Lower leg skin (tissue), 4 donors: ENCODE measurements around the gene ALDOC. TPM values are rescaled to one million over a fixed set of nuclear protein-coding genes. Genes with fewer than 3 reads are reported as not detected.

Experiments
- DNase-seq, 2 donors: peaks; one replicate each; pipeline ENCODE4 v3.0.0-alpha.2; 2019; ENCODE audit warnings: low spot score in 2 of 2
- H3K4me3 ChIP-seq: fragments of 200-600 bp; sonication (generic); 2 replicates; pipeline ENCODE4 v1.5.1; 2017; ENCODE audit warnings: mild to moderate bottlenecking, low read depth; ENCODE audit not compliant: poor library complexity, severe bottlenecking
- POLR2A ChIP-seq, 2 donors: fragments of 450-650 bp; IDR thresholded peaks; one replicate each; pipeline ENCODE4 v1.6.1; 2016 to 2017; ENCODE audit warnings: antibody characterized with exemption in 2 of 2, mild to moderate bottlenecking in 1 of 2, moderate library complexity in 1 of 2
- WGBS, 2 donors: methylation state at CpG; one replicate each; pipeline ENCODE4 v1.1.5; 2018; 5-methylcytosine and 5-hydroxymethylcytosine counted together
- intact Hi-C: fragments of 100-400 bp; cut with DNase I; formaldehyde crosslinking; loops from one replicate; pipeline ENCODE4 v1.15.0; 2023; ENCODE audit warnings: low total_unique reads
- total RNA-seq, 4 donors: library from RNA; depleted of rRNA; stranded (reverse); fragments of >200 nt; gene quantifications; one replicate each; pipeline ENCODE4 v1.1.0, GENCODE V29; 2016
- TF ChIP-seq, protein P1 (sequence below), 3 donors: fragments of 450-650 bp; IDR thresholded peaks; one replicate each; pipeline ENCODE4 v1.5.1; 2016; ENCODE audit warnings: antibody characterized with exemption in 3 of 3, mild to moderate bottlenecking in 3 of 3, moderate library complexity in 2 of 3

The ALDOC gene
- total RNA-seq: 100 to 1,000 TPM; 109 to 186 (median 138) TPM

DNA sequence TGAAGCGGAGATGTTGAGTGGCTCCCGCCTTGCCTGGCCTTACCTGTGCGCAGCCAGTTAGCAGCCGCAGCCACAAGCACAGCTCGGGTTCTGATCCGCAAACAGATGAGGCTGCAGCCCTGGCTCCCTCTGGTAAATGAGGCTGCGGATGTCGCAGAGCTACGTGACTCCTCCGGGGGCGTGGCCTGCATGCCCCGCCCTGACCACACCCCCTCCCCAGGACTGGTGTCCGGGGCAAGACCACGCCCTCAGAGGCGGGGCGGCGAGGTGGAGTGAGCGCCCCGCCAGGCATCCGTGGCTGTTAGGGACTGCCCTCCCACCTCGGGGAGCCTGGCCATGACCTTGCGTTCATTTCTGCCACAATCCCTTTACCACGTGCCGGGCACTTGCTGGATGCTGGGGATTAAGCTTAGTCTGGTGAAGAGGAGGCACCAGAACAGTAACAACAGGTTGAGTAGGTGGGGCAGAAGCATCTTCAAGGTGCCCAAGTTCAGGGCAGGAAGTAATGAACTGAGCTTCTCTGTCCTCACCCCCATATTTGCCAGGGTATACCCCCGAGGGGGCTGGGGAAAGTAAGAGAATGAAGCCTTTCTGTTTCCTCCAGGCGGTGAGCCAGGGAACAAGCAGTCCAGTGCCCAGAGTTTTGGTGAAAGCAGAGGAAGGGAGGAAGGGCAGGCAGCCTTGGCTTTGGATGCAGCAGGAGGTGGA is at the start of gene ALDOC:
Gene ALDOC (minus strand): TSS at position 138 of the 708 bp plus-strand sequence. CDS start 1,363 bp downstream, outside the sequence.
- DNase-seq: peak; percentile 95 to 99
- TF ChIP-seq, protein P1, sequence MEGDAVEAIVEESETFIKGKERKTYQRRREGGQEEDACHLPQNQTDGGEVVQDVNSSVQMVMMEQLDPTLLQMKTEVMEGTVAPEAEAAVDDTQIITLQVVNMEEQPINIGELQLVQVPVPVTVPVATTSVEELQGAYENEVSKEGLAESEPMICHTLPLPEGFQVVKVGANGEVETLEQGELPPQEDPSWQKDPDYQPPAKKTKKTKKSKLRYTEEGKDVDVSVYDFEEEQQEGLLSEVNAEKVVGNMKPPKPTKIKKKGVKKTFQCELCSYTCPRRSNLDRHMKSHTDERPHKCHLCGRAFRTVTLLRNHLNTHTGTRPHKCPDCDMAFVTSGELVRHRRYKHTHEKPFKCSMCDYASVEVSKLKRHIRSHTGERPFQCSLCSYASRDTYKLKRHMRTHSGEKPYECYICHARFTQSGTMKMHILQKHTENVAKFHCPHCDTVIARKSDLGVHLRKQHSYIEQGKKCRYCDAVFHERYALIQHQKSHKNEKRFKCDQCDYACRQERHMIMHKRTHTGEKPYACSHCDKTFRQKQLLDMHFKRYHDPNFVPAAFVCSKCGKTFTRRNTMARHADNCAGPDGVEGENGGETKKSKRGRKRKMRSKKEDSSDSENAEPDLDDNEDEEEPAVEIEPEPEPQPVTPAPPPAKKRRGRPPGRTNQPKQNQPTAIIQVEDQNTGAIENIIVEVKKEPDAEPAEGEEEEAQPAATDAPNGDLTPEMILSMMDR (IDR thresholded peaks at IDR 0.05): no peak
- TF ChIP-seq POLR2A (IDR thresholded peaks at IDR 0.05): no peak
- H3K4me3 ChIP-seq: no peak within 1 kb of the TSS
- intact Hi-C loops: no loop called here
- 3 to 14% methylated on average over 17 to 25 of the region's 26 CpGs for WGBS, 2 donors

- no peak for DNase-seq
- 87 to 94% methylated on average over 2 of the region's 2 CpGs for WGBS, 2 donors
- H3K4me3 ChIP-seq: no peak overlapping the region
- intact Hi-C loops: no loop called here
- no peak for TF ChIP-seq POLR2A (IDR thresholded peaks at IDR 0.05)
- TF ChIP-seq, protein P1 (IDR thresholded peaks at IDR 0.05): no peak
These were observed 47.5 kb upstream of the ALDOC start for GRCh38 chr17:28624148-28624547.

GRCh38 chr17:28623696-28624095 is 47.0 kb upstream of the ALDOC start:
- DNase-seq: no peak
- H3K4me3 ChIP-seq: no peak overlapping the region
- TF ChIP-seq, protein P1 (IDR thresholded peaks at IDR 0.05): no peak
- no peak for TF ChIP-seq POLR2A (IDR thresholded peaks at IDR 0.05)
- intact Hi-C loops: no loop called here
- 82 to 87% methylated on average over 4 of the region's 4 CpGs for WGBS, 2 donors

GRCh38 chr17:28622186-28622585 is 45.5 kb upstream of the ALDOC start:
- intact Hi-C loops: no loop called here
- no peak overlapping the region for H3K4me3 ChIP-seq
- 95% methylated on average over 3 of the region's 3 CpGs for WGBS, 2 donors
- no peak for TF ChIP-seq POLR2A (IDR thresholded peaks at IDR 0.05)
- TF ChIP-seq, protein P1 (IDR thresholded peaks at IDR 0.05): no peak
- no peak for DNase-seq

DNA sequence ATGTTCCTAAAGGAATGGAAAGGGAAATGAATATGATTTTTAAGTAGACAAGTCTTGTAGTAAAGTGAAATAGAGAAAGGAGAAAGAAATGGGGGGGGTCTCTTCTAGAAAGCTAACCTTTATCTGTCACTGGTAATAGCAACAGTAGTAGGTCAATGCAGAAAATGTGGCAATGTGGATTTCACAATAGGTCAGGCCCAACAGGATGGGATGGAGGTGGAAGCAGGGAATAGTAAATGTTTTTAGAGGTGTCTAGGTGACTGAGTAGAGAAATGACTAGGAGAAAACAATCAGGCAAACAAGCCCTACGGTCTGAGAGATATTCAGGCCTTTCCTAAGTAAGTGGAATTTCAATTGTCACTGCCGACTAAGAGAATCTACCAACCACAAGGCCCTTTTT is 43.3 kb upstream of the ALDOC start:
- 76 to 87% methylated on average over 2 of the region's 2 CpGs for WGBS, 2 donors

More for the DNA sequence above, 43.3 kb upstream of the ALDOC start:
- TF ChIP-seq POLR2A (IDR thresholded peaks at IDR 0.05): no peak
- TF ChIP-seq, protein P1 (IDR thresholded peaks at IDR 0.05): no peak
- no peak for DNase-seq
- intact Hi-C loops: no loop called here
- H3K4me3 ChIP-seq: no peak overlapping the region
